ENCODE measurements around the gene FGF3. TPM values are rescaled to one million over a fixed set of nuclear protein-coding genes. Genes with fewer than 3 reads are reported as not detected.

The FGF3 gene
- total and polyA plus RNA-seq, 9 of the 15 experiments (the other 6 are each of a cell fraction or from before 2014, with no cell fraction given), result not detected

- TF ChIP-seq TRIM24 (IDR thresholded peaks at IDR 0.05), result no peak
- no peak for TF ChIP-seq FOXJ3 (CRISPR knock-in tag; IDR thresholded peaks at IDR 0.05)
- TF ChIP-seq POLR3G (IDR thresholded peaks at IDR 0.05; ENCODE audit: extremely low read depth, insufficient read length, insufficient replicate concordance), result no peak
- TF ChIP-seq GTF2F1 (IDR thresholded peaks at IDR 0.05; ENCODE audit: low read depth, low read length), result no peak
- TF ChIP-seq NKRF (IDR thresholded peaks at IDR 0.05; ENCODE audit: borderline replicate concordance), result no peak
- TF ChIP-seq SIN3B (IDR thresholded peaks at IDR 0.05; ENCODE audit: low read depth), result no peak
- no peak for TF ChIP-seq MCM5 (IDR thresholded peaks at IDR 0.05; ENCODE audit: low read depth)
- TF ChIP-seq CREBBP (IDR thresholded peaks at IDR 0.05; ENCODE audit: low read depth, low read length), result no peak
- no peak for TF ChIP-seq BCOR (IDR thresholded peaks at IDR 0.05)
- TF ChIP-seq, protein P1, sequence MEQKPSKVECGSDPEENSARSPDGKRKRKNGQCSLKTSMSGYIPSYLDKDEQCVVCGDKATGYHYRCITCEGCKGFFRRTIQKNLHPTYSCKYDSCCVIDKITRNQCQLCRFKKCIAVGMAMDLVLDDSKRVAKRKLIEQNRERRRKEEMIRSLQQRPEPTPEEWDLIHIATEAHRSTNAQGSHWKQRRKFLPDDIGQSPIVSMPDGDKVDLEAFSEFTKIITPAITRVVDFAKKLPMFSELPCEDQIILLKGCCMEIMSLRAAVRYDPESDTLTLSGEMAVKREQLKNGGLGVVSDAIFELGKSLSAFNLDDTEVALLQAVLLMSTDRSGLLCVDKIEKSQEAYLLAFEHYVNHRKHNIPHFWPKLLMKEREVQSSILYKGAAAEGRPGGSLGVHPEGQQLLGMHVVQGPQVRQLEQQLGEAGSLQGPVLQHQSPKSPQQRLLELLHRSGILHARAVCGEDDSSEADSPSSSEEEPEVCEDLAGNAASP (IDR thresholded peaks at IDR 0.05), result no peak
- TF ChIP-seq SMARCA4 (IDR thresholded peaks at IDR 0.05), result no peak
- no peak for TF ChIP-seq GTF2E2 (tag; IDR thresholded peaks at IDR 0.05)
- no peak for TF ChIP-seq MAFF (IDR thresholded peaks at IDR 0.05; ENCODE audit: low read length)
- no peak for TF ChIP-seq CHD4 (IDR thresholded peaks at IDR 0.05; ENCODE audit: insufficient read depth, insufficient replicate concordance, low read depth, low read length, poor library complexity, severe bottlenecking)
- TF ChIP-seq ZNF668 (CRISPR knock-in tag; IDR thresholded peaks at IDR 0.05), result no peak
- TF ChIP-seq MYBL2 (IDR thresholded peaks at IDR 0.05; ENCODE audit: low read depth), result no peak
- TF ChIP-seq MYBL2 (CRISPR knock-in tag; IDR thresholded peaks at IDR 0.05; ENCODE audit: borderline replicate concordance), result no peak
- TF ChIP-seq ETS2 (tag; IDR thresholded peaks at IDR 0.05; ENCODE audit: borderline replicate concordance, poor library complexity, severe bottlenecking), result no peak
- no peak for TF ChIP-seq ZNF57 (CRISPR knock-in tag; IDR thresholded peaks at IDR 0.05)
- no peak for TF ChIP-seq ZNF561 (CRISPR knock-in tag; conservative IDR thresholded peaks at IDR 0.05)
- in situ Hi-C loops (cut with MboI), result no loop called here
- CTCF ChIA-PET (ENCODE audit: low intra/inter-chr PET ratio), result no interaction called here
Measured at GRCh38 chr11:69771466-69771865, 47.8 kb downstream of the FGF3 start.

More at GRCh38 chr11:69771466-69771865, 47.8 kb downstream of the FGF3 start:
- Histone ChIP-seq H3K27me3 (ENCODE audit: control insufficient read depth in 2 of 2, insufficient read depth in 2 of 2, low read length in 2 of 2) (peaks cover 46 to 69% of the 10 kb centered on the region in 2 experiments), H3K27ac (ENCODE audit: extremely low read depth, low read depth, low read length) (no peak overlapping the region), H3K9ac (ENCODE audit: insufficient read depth in 1 of 2, low read depth in 2 of 2, low read length in 2 of 2) (no peak overlapping the region), H3K4me1 (replicated peaks in 1 of 2; ENCODE audit: control insufficient read depth in 2 of 2, insufficient read depth in 2 of 2, low read length in 2 of 2) (peaks cover 0 to 19% of the 10 kb centered on the region in 2 experiments; a peak in 1 of 5 replicates), H3K4me3 (no peak overlapping the region), H3K9me1 (ENCODE audit: control insufficient read depth, insufficient read depth, low read length) (no peaks in the 10 kb centered on the region), H4K20me1 (replicated peaks; ENCODE audit: control insufficient read depth, insufficient read depth, low read length) (no peaks in the 10 kb centered on the region; the same call in 1 of the 2 replicates), H3K9me3 (replicated peaks; ENCODE audit: control insufficient read depth, insufficient read depth, low read depth, low read length) (no peaks in the 10 kb centered on the region), H3K4me2 (ENCODE audit: insufficient read depth, low read length) (no peak overlapping the region), H2AFZ (ENCODE audit: low read depth, low read length) (no peak overlapping the region), H3K79me2 (ENCODE audit: control insufficient read depth, insufficient read depth, low read length) (no peaks in the 10 kb centered on the region), H3K36me3 (ENCODE audit: control insufficient read depth, insufficient read depth, low read length) (no peaks in the 10 kb centered on the region)
- POLR2A ChIA-PET, result no interaction called here
- no TSS peak for BruUV-seq (replicated peaks)
- WGBS (ENCODE audit: insufficient coverage, low coverage, missing lambda C conversion rate), result 1% methylated on average over 7 of the region's 7 CpGs
- ATAC-seq (no peak), DNase-seq (ENCODE audit: extremely low read depth in 1 of 4, low spot score in 3 of 4) (no peak), FAIRE-seq (no peak)
- intact Hi-C loops (cut with micrococcal nuclease), result no loop called here

Data from K562 (cell line).